Activated CD8-positive, alpha-beta memory T cell treated with anti-CD3 and anti-CD28 coated beads, Interleukin-2, amount 50 U/mL, for 24 hours (primary cell): ENCODE results near the gene ACTL6A.

ENCODE experiments used
- DNase-seq: peaks from one replicate; pipeline ENCODE4 v3.0.0-alpha.2; 2020; ENCODE audit errors: extremely low read depth

The ACTL6A gene

GRCh38 chr3:179590669-179591068, 27.9 kb downstream of the ACTL6A start:
- DNase-seq: no peak

- DNase-seq: no peak
Observed at GRCh38 chr3:179591313-179591712, 28.6 kb downstream of the ACTL6A start.

GRCh38 chr3:179599531-179599930, 36.8 kb downstream of the ACTL6A start:
- no peak for DNase-seq

- DNase-seq: no peak
Observed at GRCh38 chr3:179603321-179603720, 40.6 kb downstream of the ACTL6A start.

GRCh38 chr3:179603831-179604230, 41.1 kb downstream of the ACTL6A start:
- DNase-seq: no peak

- DNase-seq: peak; percentile 90
Observed at GRCh38 chr3:179604321-179605078, 41.8 kb downstream of the ACTL6A start, which contains the start of the genes MRPL47 and NDUFB5. Gene MRPL47, minus strand, starts transcription at chr3:179604638. Its CDS starts 14 bp downstream, at chr3:179604624. Gene NDUFB5, plus strand, starts transcription at chr3:179604794. Its CDS starts 22 bp downstream, at chr3:179604816.

- no peak for DNase-seq
Observed at GRCh38 chr3:179606534-179607085, 43.9 kb downstream of the ACTL6A start.

- DNase-seq: no peak
Observed at GRCh38 chr3:179608931-179609720, 46.4 kb downstream of the ACTL6A start.

- DNase-seq: no peak
Observed at GRCh38 chr3:179610066-179610465, 47.3 kb downstream of the ACTL6A start.

- no peak for DNase-seq
Observed at GRCh38 chr3:179613807-179614206, 51.1 kb downstream of the ACTL6A start.

- DNase-seq: no peak
Observed at GRCh38 chr3:179615458-179616173, 52.9 kb downstream of the ACTL6A start.

GRCh38 chr3:179622023-179622422, 59.3 kb downstream of the ACTL6A start:
- DNase-seq: no peak

- no peak for DNase-seq
Observed at GRCh38 chr3:179624451-179624850, 61.7 kb downstream of the ACTL6A start.

GRCh38 chr3:179630753-179631451, 68.2 kb downstream of the ACTL6A start:
- DNase-seq: no peak
